ENCODE measurements around the gene CCNF.

CCNF gene

DNA sequence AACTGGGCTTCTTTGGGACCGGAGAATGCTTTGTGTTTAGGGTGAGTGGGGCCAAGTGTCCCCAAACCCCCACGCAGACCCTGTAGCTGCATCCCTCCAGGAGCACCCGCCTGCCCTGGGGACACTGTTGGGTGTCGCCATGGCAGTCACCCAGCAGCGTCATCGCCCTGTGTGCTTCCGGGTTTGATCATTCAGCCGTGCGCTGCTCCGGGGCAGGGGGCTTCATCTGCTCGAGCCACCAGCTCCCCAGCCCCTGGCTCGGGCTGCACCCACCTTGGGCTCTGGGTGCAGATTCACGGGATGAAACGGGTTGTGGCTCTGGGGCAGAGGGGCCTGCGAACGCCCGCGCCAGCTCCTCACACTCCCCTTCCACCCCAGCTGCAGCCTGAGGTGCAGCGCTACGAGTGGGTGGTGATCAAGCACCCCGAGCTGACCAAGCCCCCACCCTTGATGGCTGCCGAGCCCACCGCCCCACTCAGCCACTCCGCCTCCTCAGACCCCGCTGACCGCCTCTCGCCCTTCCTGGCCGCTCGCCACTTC lies 70.7 kb downstream of the CCNF start:
- DNase-seq, result no peak

DNA sequence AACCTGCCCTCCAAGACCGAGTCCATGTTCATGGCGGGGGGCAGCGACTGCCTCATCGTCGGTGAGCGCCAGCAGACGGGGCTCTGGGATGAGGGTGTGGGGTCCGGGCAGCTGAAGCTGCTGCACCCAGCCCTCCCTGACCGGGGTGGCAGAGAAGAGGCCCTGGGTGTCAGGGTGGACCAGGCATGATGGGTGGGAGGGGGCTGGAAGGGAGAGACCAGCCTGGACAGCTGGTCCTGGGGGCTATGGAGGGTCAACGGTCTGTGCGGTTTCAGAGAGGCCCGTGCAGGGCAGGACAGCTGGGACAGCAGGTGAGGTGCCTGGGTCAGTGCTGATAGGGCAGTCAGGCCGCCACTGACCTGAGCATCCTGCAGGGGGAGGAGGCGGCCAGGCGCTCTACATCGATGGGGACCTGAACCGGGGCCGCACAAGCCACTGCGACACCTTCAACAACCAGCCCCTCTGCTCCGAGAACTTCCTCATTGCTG lies 71.2 kb downstream of the CCNF start:
- no peak for DNase-seq

DNA sequence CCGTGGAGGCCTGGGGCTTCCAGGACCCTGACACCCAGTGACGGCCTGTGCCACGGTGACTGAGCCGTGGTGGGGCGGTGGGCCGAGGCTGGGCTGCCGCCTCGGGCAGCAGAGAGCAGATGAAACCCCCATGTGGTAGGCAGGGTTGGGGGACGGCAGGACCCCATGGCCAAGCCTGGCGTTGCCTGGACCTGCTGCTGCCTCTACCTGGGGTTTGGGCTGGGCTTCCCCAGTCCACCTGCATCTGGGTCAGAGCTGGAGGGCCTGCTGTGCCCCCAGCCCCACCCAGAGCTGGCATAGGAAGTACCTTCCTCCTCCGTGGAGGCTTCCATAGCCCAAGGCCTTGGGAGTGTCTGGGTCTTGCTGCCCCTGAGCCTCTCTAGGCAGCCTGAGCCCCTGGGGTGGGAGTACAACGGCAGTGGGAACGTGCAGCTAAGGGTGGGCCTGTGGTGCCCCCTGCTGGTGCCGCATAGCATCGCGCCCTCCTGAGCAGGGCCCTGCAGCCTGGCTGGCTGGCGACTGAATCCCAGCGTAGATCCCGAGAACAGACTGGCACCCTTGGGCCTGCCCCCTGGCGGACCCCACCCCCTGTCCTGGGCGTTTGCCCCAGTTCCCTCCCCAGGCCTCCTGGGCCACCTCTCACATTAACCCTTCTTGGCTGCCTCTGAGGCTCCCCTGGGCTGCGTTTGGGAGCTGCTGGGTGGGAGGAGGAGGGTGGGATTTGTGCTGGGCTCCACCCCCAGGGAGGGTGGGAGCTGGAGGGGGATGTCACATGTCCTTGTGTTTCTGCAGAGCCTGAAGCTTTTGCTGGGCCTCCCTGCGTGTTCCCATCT lies 71.9 kb downstream of the CCNF start:
- peak; percentile 48 to 97 (median 84) for DNase-seq

DNA sequence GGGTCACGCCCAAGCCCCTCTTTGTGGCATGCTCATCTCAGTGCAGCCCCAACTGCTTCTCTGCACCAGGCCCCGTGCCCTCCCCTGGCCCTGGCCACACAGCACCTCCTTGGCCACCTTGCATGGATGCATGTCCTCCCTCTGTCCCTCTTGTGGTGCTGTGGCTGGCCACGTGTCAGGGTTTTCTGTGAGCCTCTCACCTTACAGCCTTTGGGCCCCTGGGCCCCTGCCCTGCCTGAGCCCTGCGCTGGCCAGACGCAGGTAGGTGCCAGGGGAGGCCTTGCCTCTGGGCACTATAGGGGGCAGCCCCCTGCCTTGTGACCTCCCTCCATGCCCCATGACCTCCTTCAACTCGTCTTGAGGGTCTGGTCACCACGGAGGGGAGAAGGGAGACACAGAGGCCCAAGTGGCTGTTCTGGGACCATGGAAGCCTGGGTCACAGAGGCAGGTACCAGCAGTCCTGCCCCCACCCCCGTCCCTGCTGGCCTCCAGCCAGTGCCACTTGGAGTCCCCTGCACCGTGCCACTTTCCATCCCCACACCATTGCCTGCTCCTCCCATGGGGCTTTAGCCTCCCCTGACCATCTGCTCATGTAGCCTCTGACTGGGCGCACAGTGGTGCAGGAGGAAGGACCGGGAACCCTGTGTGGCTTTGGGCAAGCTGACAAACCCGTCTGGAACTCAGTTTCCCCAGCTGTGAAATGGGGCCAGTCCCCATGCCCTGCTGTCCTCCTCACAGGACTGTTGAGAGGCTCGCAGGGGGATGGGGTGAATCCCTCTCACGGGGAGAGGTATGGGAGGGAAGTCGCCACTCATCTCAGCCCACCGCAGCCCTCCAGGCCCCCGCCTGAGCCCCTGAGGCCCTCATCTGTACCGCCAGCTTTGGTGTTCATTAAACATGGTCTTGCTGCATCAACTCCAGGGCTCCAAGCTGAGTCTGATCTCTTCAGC lies 73.0 kb downstream of the CCNF start:
- DNase-seq, result no peak

DNA sequence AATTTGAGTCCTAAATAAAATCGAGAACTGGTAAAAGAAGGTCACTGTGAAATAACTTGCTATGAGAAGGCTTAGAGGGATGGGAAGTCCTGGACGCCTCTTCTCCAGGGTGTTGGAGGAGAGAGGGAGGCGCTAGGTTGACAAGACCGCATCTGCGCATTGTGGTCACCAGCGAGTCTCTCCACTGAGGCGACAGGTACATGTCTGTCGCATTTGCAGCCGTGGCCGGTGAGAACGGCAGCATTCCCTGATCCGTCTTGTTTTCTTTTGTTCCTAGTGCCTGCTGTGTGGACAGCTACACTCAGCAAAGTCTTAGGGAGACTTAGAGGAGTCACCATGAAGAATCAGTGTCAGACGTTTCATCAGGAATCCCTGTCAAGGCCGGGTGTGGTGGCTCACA lies 76.4 kb downstream of the CCNF start:
- no peak for DNase-seq

DNA sequence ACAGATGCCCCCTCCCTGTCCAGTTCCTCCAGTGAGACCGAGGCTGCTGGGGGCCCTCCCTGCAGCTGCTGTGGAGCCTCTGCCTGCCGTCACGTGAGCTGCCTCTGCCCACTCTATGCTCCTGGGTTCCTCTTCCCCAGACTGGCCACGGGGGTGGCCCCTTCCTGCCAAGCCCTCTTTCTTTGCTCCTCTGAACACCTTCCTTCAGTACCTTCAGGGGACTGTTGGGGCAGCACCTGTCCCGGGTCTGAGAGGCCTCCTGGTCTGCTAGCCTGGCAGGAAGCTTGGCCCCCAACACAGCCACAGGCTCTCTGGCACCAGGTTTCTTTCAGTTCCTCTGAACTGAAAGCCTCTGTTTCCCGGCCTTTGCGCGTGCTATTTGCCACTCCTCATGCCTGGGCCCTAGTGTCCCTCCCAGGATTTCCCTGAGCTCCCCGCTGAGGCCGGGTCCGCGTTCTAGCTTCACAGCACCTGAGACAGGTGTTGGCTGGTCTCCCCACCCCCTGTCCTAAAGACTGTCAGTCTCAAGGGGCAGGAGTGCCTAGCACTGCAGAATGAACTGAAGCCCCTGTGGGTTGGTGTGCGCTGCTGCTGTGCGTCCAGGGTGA lies 77.9 kb downstream of the CCNF start:
- DNase-seq, result peak in 4 of 51 donors; percentile 9 to 30 (median 27)

DNA sequence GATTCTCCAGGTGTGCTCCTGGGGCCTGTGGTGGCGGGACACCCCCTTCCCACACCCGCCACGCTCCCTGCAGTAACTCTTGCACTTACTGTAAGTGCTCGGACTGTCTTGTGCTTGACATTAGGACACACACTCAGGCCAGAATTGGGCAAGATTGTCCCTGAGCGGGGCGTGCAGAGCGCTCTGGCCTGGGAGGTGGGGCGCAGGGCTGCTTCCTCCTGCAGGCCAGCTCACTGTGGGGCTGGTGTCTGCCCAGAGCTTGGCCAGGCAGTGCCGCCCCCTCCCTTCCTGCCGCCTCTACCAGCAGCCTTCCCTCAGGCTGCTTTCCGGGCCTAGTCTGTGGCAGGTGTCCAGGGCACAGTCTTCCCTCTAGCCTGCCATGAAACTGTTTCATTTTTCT lies 78.4 kb downstream of the CCNF start:
- DNase-seq, result peak in 4 of 51 donors; percentile 14 to 27 (median 22)

Measured in hypothalamus (tissue), 51 donors.